Lung (tissue), 12 donors: ENCODE measurements around the gene OXNAD1. TPM values are rescaled to one million over a fixed set of nuclear protein-coding genes. Genes with fewer than 3 reads are reported as not detected.

Experiments
- ATAC-seq: fragments of 200-7000 bp; cut with Tn5 transposase; one replicate; pipeline ENCODE4 v1.9.1; 2020; ENCODE audit warnings: moderate number of reproducible peaks; ENCODE audit not compliant: insufficient read depth, low FRiP score
- DNase-seq, 3 donors: peaks; one replicate each; pipeline ENCODE4 v3.0.0-alpha.2; 2013 to 2017
- H3K27ac ChIP-seq, 2 donors: one replicate each; pipeline ENCODE4 v1.5.1; 2013; ENCODE audit warnings: mild to moderate bottlenecking in 2 of 2, moderate library complexity in 2 of 2, control low read depth in 1 of 2, inconsistent platforms in 1 of 2, low read depth in 1 of 2, low read length in 1 of 2
- H3K27me3 ChIP-seq, 3 donors: one replicate each; pipeline ENCODE4 v1.5.1; 2013; ENCODE audit warnings: low read length in 2 of 3; ENCODE audit not compliant: control insufficient read depth in 3 of 3, insufficient read depth in 3 of 3
- H3K36me3 ChIP-seq, 4 donors: one replicate each; pipeline ENCODE4 v1.5.1; 2013; ENCODE audit warnings: low read length in 4 of 4, mild to moderate bottlenecking in 1 of 4, moderate library complexity in 1 of 4; ENCODE audit not compliant: control insufficient read depth in 4 of 4, insufficient read depth in 4 of 4
- H3K4me1 ChIP-seq, 5 donors: one replicate each; pipeline ENCODE4 v1.5.1; 2013; ENCODE audit warnings: low read length in 5 of 5, mild to moderate bottlenecking in 2 of 5, moderate library complexity in 1 of 5; ENCODE audit not compliant: control insufficient read depth in 5 of 5, insufficient read depth in 5 of 5
- H3K4me3 ChIP-seq: one replicate; pipeline ENCODE4 v1.5.1; 2013; ENCODE audit warnings: mild to moderate bottlenecking, control low read depth, moderate library complexity
- H3K9ac ChIP-seq, 2 donors: one replicate each; pipeline ENCODE4 v1.5.1; 2013; ENCODE audit warnings: low read length in 2 of 2, control low read depth in 1 of 2; ENCODE audit not compliant: insufficient read depth in 1 of 2
- H3K9me3 ChIP-seq, 4 donors: one replicate each; pipeline ENCODE4 v1.5.1; 2013; ENCODE audit warnings: low read length in 3 of 4, mild to moderate bottlenecking in 1 of 4, moderate library complexity in 1 of 4; ENCODE audit not compliant: control insufficient read depth in 4 of 4, insufficient read depth in 3 of 4
- CTCF ChIP-seq: IDR thresholded peaks from 2 replicates; pipeline ENCODE4 v1.5.1; 2012; ENCODE audit warnings: mild to moderate bottlenecking; ENCODE audit errors: control extremely low read depth, extremely low read depth
- WGBS, 2 donors: extraction: QIAGEN DNeasy Blood & Tissue Kit; methylation state at CpG; one replicate each; pipeline ENCODE4 v1.1.7; 2013; 5-methylcytosine and 5-hydroxymethylcytosine counted together
- polyA plus RNA-seq, 2 donors: library from polyadenylated mRNA; stranded (reverse); fragments of 200-250 nt; gene quantifications; one replicate each; pipeline ENCODE4 v1.2.1, GENCODE V29; 2013
- total RNA-seq, 2 donors: library from RNA; depleted of rRNA in 1 of 2; stranded (reverse); fragments of >200 nt in 1 of 2; gene quantifications; one replicate each; pipeline ENCODE4 v1.2.1, GENCODE V29; 2014 to 2021
- donor health status: control.
- donor health status: control.
- donor health status: Bipolar disorder and iron deficiency.
- donor health status: healthy.
- donor health status: DM: yes; HTN: yes; CAD: no.

The OXNAD1 gene
- total and polyA plus RNA-seq, 4 donors = 4.4 to 23.4 (median 9.4) TPM

GRCh38 chr3:16302082-16302631 is 37.1 kb downstream of the OXNAD1 start:
- Histone ChIP-seq H3K9ac (no peak overlapping the region), H3K9me3 (no peaks in the 10 kb centered on the region), H3K4me3 (no peak overlapping the region), H3K36me3 (peaks cover 0 to 10% (median 5%) of the 10 kb centered on the region in 4 donors), H3K4me1 (peaks cover 3 to 23% (median 9%) of the 10 kb centered on the region in 5 donors), H3K27me3 (no peaks in the 10 kb centered on the region), H3K27ac (peak overlapping the region in 1 of 2 donors; percentile 26)
- 68 to 78% methylated on average over 6 of the region's 6 CpGs for WGBS, 2 donors
- TF ChIP-seq CTCF = no peak
- ATAC-seq = no peak
- DNase-seq = no peak

- 52 to 53% methylated on average over 2 of the region's 2 CpGs for WGBS, 2 donors
- DNase-seq = peak in 1 of 3 donors; percentile 29
- H3K9ac ChIP-seq = no peak overlapping the region
Measured at GRCh38 chr3:16303037-16303575, 38.1 kb downstream of the OXNAD1 start.

GRCh38 chr3:16304061-16305010 is 39.3 kb downstream of the OXNAD1 start:
- H3K4me1 ChIP-seq = peaks cover 3 to 23% (median 9%) of the 10 kb centered on the region in 5 donors
- H3K4me3 ChIP-seq = no peak overlapping the region
- WGBS, 2 donors = 81 to 95% methylated on average over 2 of the region's 2 CpGs
- H3K27ac ChIP-seq = no peak overlapping the region
- no peak for DNase-seq
- ATAC-seq = no peak
- H3K9ac ChIP-seq = no peak overlapping the region
- H3K9me3 ChIP-seq = no peaks in the 10 kb centered on the region
- TF ChIP-seq CTCF = no peak
- peaks cover 0 to 8% (median 4%) of the 10 kb centered on the region in 4 donors for H3K36me3 ChIP-seq
- H3K27me3 ChIP-seq = no peaks in the 10 kb centered on the region

More at GRCh38 chr3:16303037-16303575, 38.1 kb downstream of the OXNAD1 start:
- no peak overlapping the region for H3K4me3 ChIP-seq
- peaks cover 3 to 23% (median 9%) of the 10 kb centered on the region in 5 donors for H3K4me1 ChIP-seq
- H3K36me3 ChIP-seq = peaks cover 0 to 10% (median 4%) of the 10 kb centered on the region in 4 donors
- no peaks in the 10 kb centered on the region for H3K9me3 ChIP-seq
- H3K27me3 ChIP-seq = no peaks in the 10 kb centered on the region
- no peak for TF ChIP-seq CTCF
- ATAC-seq = no peak
- no peak overlapping the region for H3K27ac ChIP-seq
